ENCODE results near the gene BOLA3.
A peak's percentile ranks its signal among the peaks of the same experiment; 100 is the strongest.

The BOLA3 gene

DNA sequence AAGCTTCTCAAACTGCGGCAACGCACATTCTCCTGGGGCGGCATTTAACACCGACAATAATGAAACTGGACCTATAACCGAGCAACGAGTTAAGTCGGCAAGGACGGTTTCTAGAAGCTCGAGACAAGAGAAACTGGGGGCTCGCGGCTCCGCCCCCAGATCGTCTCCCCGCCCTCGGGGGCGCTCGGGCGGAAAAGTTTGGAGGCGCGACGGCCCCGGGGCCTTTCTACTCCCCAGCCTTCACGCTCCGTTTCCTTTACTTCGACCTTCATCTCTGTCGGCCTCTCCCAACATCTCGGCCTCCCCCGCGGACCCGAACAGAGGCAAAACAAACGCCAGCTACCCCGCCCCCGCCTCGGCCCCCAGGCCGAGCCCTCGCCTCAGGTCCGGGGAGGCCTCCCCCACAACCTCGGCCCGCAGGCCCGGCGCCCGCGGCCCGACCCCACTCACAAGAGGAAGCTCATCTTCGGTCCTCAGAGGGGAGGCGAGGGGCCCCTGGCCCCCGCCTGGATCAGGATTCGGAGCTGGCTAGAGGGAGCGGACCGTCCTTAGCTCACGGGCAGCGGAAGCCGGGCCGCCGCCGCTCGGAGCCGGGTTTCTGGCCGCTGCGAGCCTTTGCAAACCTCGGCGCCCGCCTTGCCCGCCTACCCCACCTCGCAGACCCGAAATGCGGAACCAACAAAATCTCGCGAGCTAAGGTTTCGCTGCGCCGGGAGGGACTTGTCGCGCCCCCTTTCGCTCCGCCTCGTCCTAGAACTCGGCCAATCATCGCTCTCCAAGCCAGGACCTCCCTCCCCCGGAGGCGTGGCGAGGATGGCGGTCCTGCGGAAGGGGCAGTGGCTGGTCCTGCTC, 30.7 kb upstream of the BOLA3 start, which contains the start of gene MOB1A:
Gene MOB1A (minus strand): TSS at position 669 of the 852 bp plus-strand sequence. CDS start 205 bp downstream, at position 464.
- Histone ChIP-seq H3K27ac (ENCODE audit: low read length) (peak within 1 kb of the TSS; percentile 0), H3K9me3 (ENCODE audit: control insufficient read depth, low read depth, low read length) (no peaks in the 10 kb centered on the region), H3K9ac (ENCODE audit: low read length) (peak within 1 kb of the TSS; percentile 90), H3K4me3 (ENCODE audit: low read length) (peak within 1 kb of the TSS; percentile 79), H3K27me3 (ENCODE audit: control insufficient read depth, insufficient read depth, low read length) (no peaks in the 10 kb centered on the region), H3K4me1 (ENCODE audit: control insufficient read depth, low read depth, low read length) (no peaks in the 10 kb centered on the region), H3K36me3 (ENCODE audit: control insufficient read depth, low read depth, low read length) (peaks cover 3% of the 10 kb centered on the region)

DNA sequence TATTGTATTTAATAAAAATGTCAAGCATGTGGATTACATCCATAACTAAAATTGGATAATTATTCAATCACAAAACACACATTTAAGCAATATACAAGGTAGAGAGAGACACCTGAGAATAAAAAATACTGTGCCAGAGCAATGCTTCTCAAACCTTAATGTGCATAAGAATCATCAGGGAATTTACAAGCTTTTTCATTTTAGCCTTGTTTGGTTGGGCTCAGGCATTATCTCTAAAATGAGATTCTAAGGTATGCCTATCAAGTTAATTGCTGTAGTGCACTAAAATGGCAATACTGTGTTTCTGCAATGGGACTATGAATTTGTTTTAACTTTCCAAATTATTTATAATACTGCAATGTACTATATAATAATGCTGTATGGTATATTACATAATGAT, 30.0 kb upstream of the BOLA3 start:
- Histone ChIP-seq H3K9me3 (ENCODE audit: control insufficient read depth, low read depth, low read length) (no peaks in the 10 kb centered on the region), H3K27ac (ENCODE audit: low read length) (no peak overlapping the region), H3K4me1 (ENCODE audit: control insufficient read depth, low read depth, low read length) (no peaks in the 10 kb centered on the region), H3K4me3 (ENCODE audit: low read length) (peak overlapping the region; percentile 79), H3K36me3 (ENCODE audit: control insufficient read depth, low read depth, low read length) (peaks cover 3% of the 10 kb centered on the region), H3K9ac (ENCODE audit: low read length) (peak overlapping the region; percentile 90), H3K27me3 (ENCODE audit: control insufficient read depth, insufficient read depth, low read length) (no peaks in the 10 kb centered on the region)

GRCh38 chr2:74174909-74175308, 27.2 kb upstream of the BOLA3 start:
- Histone ChIP-seq H3K9me3 (ENCODE audit: control insufficient read depth, low read depth, low read length) (no peaks in the 10 kb centered on the region), H3K9ac (ENCODE audit: low read length) (no peak overlapping the region), H3K4me3 (ENCODE audit: low read length) (no peak overlapping the region), H3K36me3 (ENCODE audit: control insufficient read depth, low read depth, low read length) (peaks cover 20% of the 10 kb centered on the region), H3K27me3 (ENCODE audit: control insufficient read depth, insufficient read depth, low read length) (no peaks in the 10 kb centered on the region), H3K27ac (ENCODE audit: low read length) (no peak overlapping the region), H3K4me1 (ENCODE audit: control insufficient read depth, low read depth, low read length) (no peaks in the 10 kb centered on the region)

- H3K27me3 ChIP-seq (ENCODE audit: control insufficient read depth, insufficient read depth, low read length) = no peaks in the 10 kb centered on the region
- peaks cover 63% of the 10 kb centered on the region for H3K36me3 ChIP-seq (ENCODE audit: control insufficient read depth, low read depth, low read length)
- H3K9me3 ChIP-seq (ENCODE audit: control insufficient read depth, low read depth, low read length) = no peaks in the 10 kb centered on the region
- no peak overlapping the region for H3K9ac ChIP-seq (ENCODE audit: low read length)
- H3K4me3 ChIP-seq (ENCODE audit: low read length) = no peak overlapping the region
- no peaks in the 10 kb centered on the region for H3K4me1 ChIP-seq (ENCODE audit: control insufficient read depth, low read depth, low read length)
- no peak overlapping the region for H3K27ac ChIP-seq (ENCODE audit: low read length)
These were observed 21.0 kb upstream of the BOLA3 start for GRCh38 chr2:74168739-74169138.

- H3K9ac ChIP-seq (ENCODE audit: low read length) = no peak overlapping the region
- H3K4me3 ChIP-seq (ENCODE audit: low read length) = no peak overlapping the region
- H3K27ac ChIP-seq (ENCODE audit: low read length) = no peak overlapping the region
- no peaks in the 10 kb centered on the region for H3K27me3 ChIP-seq (ENCODE audit: control insufficient read depth, insufficient read depth, low read length)
- no peaks in the 10 kb centered on the region for H3K9me3 ChIP-seq (ENCODE audit: control insufficient read depth, low read depth, low read length)
- peaks cover 69% of the 10 kb centered on the region for H3K36me3 ChIP-seq (ENCODE audit: control insufficient read depth, low read depth, low read length)
- H3K4me1 ChIP-seq (ENCODE audit: control insufficient read depth, low read depth, low read length) = no peaks in the 10 kb centered on the region
These were observed 17.0 kb upstream of the BOLA3 start for GRCh38 chr2:74164761-74165160.

DNA sequence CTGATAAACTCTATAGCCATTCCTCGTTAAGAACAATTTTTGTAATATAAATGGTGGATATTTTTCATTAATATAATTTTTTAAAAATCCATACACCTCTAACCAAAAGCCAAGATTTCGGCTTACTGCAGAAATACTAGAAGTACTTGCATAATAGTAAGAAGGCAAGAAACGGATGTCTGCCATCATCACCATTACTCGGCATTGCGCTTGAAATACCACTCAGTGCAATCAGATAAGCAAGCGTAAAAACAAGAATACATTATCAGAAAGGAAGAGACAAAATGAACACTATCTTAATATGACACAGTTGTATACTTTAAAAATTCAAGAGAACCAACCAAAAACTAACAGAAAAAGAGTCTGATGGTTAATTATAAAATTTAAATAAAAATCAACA, 15.2 kb upstream of the BOLA3 start:
- Histone ChIP-seq H3K9ac (ENCODE audit: low read length) (no peak overlapping the region), H3K9me3 (ENCODE audit: control insufficient read depth, low read depth, low read length) (no peaks in the 10 kb centered on the region), H3K27ac (ENCODE audit: low read length) (no peak overlapping the region), H3K4me3 (ENCODE audit: low read length) (no peak overlapping the region), H3K4me1 (ENCODE audit: control insufficient read depth, low read depth, low read length) (no peaks in the 10 kb centered on the region), H3K36me3 (ENCODE audit: control insufficient read depth, low read depth, low read length) (peaks cover 72% of the 10 kb centered on the region), H3K27me3 (ENCODE audit: control insufficient read depth, insufficient read depth, low read length) (no peaks in the 10 kb centered on the region)

DNA sequence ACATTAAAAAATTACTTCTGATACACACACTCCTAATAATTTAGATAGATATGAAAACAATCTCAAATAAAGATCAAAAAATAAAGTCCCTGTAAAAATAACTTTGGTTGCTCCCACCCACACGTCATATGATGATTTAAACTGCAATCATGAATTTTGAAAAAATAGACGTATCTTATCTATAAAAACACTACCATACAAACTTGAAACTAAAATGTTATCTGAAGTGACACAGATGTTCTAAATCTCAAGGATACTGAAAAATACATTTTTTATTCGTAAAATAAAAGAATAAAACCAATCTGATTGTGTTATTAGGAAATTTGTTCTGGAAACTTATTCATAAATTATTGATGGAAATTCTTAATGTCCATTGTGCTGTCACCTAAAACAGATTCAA, 8.1 kb upstream of the BOLA3 start:
- no peak overlapping the region for H3K4me3 ChIP-seq (ENCODE audit: low read length)
- H3K27me3 ChIP-seq (ENCODE audit: control insufficient read depth, insufficient read depth, low read length) = no peaks in the 10 kb centered on the region
- H3K4me1 ChIP-seq (ENCODE audit: control insufficient read depth, low read depth, low read length) = no peaks in the 10 kb centered on the region
- peaks cover 55% of the 10 kb centered on the region for H3K36me3 ChIP-seq (ENCODE audit: control insufficient read depth, low read depth, low read length)
- no peaks in the 10 kb centered on the region for H3K9me3 ChIP-seq (ENCODE audit: control insufficient read depth, low read depth, low read length)
- H3K9ac ChIP-seq (ENCODE audit: low read length) = no peak overlapping the region
- no peak overlapping the region for H3K27ac ChIP-seq (ENCODE audit: low read length)

DNA sequence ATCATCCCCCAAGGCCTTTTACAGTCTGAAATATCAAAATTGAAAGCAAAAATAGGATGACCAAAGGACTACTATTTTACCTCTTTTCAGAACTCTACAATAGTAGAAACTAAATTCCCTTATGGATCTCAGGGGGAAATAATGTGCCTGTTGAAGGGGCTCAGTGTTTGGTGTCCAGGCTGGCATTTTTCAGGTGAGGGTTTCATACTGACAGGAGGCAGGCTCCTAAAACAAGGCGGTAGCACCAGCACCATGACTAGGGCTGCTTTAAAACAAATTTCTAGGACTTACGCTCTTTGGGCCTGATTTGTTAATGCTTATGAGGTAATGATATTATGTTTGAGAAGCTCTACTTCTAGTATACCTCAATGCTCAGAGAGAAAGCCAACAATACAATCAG, 5.2 kb upstream of the BOLA3 start:
- Histone ChIP-seq H3K4me3 (ENCODE audit: low read length) (no peak overlapping the region), H3K9ac (ENCODE audit: low read length) (no peak overlapping the region), H3K27me3 (ENCODE audit: control insufficient read depth, insufficient read depth, low read length) (no peaks in the 10 kb centered on the region), H3K9me3 (ENCODE audit: control insufficient read depth, low read depth, low read length) (no peaks in the 10 kb centered on the region), H3K27ac (ENCODE audit: low read length) (no peak overlapping the region), H3K36me3 (ENCODE audit: control insufficient read depth, low read depth, low read length) (peaks cover 36% of the 10 kb centered on the region), H3K4me1 (ENCODE audit: control insufficient read depth, low read depth, low read length) (peaks cover 5% of the 10 kb centered on the region)

DNA sequence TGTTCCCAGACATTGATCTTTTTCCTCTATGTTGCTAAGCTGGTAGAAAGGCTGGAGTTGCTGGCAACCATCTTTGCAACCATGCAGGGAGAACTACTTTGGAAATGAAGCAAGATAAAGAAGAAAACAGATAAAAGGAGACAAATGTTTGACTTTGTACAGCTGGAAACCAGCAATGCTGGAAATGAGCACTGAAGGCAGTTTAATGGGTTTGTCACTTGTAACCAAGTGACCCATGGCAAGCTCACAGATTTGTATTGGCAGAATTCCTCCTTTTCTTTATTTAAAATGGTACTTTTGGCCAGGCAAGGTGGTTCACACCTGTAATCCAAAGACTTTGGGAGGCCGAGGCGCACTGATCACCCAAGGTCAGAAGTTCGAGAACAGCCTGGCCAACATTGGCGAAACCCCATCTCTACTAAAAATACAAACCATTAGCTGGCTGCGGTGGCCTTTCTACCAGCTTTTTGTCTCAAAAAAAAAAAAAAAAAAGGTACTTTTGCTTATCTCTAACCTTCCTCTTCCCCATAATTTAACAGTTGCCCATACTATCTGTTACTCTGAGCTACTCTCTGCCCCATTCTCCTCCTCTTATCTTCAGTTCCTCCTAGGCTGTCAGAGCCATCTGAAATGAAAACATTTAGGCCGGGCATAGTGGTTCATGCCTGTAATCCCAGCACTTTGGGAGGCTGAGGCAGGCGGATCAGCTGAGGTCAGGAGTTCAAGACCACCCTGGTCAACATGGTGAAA, 2.0 kb upstream of the BOLA3 start:
- Histone ChIP-seq H3K4me1 (ENCODE audit: control insufficient read depth, low read depth, low read length) (peaks cover 10% of the 10 kb centered on the region), H3K4me3 (ENCODE audit: low read length) (peak overlapping the region; percentile 89), H3K27ac (ENCODE audit: low read length) (no peak overlapping the region), H3K36me3 (ENCODE audit: control insufficient read depth, low read depth, low read length) (peaks cover 12% of the 10 kb centered on the region), H3K27me3 (ENCODE audit: control insufficient read depth, insufficient read depth, low read length) (no peaks in the 10 kb centered on the region), H3K9me3 (ENCODE audit: control insufficient read depth, low read depth, low read length) (no peaks in the 10 kb centered on the region), H3K9ac (ENCODE audit: low read length) (no peak overlapping the region)

- Histone ChIP-seq H3K27ac (ENCODE audit: low read length) (no peak overlapping the region), H3K27me3 (ENCODE audit: control insufficient read depth, insufficient read depth, low read length) (no peaks in the 10 kb centered on the region), H3K36me3 (ENCODE audit: control insufficient read depth, low read depth, low read length) (peaks cover 6% of the 10 kb centered on the region), H3K9me3 (ENCODE audit: control insufficient read depth, low read depth, low read length) (no peaks in the 10 kb centered on the region), H3K9ac (ENCODE audit: low read length) (peak overlapping the region; percentile 88), H3K4me1 (ENCODE audit: control insufficient read depth, low read depth, low read length) (peaks cover 10% of the 10 kb centered on the region), H3K4me3 (ENCODE audit: low read length) (peak overlapping the region; percentile 89)
These were observed 1.5 kb upstream of the BOLA3 start for GRCh38 chr2:74149247-74149525.

DNA sequence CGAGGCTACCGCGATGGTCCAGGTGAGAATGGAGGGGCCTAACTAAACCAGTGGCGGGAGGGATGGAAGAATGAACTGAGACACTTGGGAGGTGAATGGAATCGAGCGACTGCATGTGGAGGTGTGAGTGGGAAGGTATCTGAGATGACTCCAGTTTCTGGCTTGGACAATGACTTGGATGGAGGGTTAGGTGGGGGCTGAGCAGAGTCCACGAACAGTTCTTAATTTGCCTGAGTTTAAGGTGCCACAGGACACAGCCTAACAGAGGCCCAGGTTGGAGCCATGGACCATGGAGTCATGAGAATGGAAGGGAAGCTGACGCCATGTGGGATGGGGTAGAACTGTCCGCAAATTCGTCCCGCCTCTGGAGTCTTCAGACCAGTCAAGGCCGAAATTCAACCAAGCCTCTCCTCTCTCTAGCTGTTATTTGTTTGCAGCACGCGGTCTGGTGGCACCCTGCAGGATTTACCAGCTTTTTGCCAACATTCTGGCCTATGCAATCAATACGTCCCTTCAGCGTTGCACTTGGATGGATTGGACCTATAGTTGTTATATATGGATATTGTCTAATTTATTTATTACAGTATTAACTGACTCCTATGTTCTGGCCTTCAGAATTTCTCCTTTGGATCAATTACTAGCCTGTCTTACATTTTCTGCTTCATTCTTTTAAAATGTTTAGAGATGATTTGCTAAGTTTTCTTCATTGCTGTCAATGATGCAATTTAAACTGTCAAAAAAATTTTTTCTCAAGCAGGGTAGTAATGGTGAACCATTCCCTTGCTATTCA, 940 bp upstream of the BOLA3 start:
- Histone ChIP-seq H3K27ac (ENCODE audit: low read length) (peak overlapping the region; percentile 65), H3K4me1 (ENCODE audit: control insufficient read depth, low read depth, low read length) (peaks cover 10% of the 10 kb centered on the region), H3K36me3 (ENCODE audit: control insufficient read depth, low read depth, low read length) (peaks cover 5% of the 10 kb centered on the region), H3K9ac (ENCODE audit: low read length) (peak overlapping the region; percentile 88), H3K27me3 (ENCODE audit: control insufficient read depth, insufficient read depth, low read length) (no peaks in the 10 kb centered on the region), H3K4me3 (ENCODE audit: low read length) (peak overlapping the region; percentile 89), H3K9me3 (ENCODE audit: control insufficient read depth, low read depth, low read length) (no peaks in the 10 kb centered on the region)
